Central memory CD8-positive, alpha-beta T cell (primary cell): ENCODE results near the gene NEIL1.
"Not testable (repeated sequence)": the region's sequence is repeated elsewhere in the genome, so short reads cannot be mapped to it uniquely, and the experiment has no call there.

Experiments
- ATAC-seq: fragments of 150-1000 bp; cut with Tn5 transposase; replicated peaks from 2 replicates; pipeline ENCODE4 v1.10.0; 2022; ENCODE audit warnings: mild to moderate bottlenecking, moderate FRiP score, moderate number of reproducible peaks; ENCODE audit not compliant: poor library complexity, severe bottlenecking; ENCODE audit errors: extremely low read depth
- DNase-seq, 2 donors: peaks; one replicate each; pipeline ENCODE4 v3.0.0; 2021; ENCODE audit warnings: low spot score in 2 of 2
- H3K27ac Mint-ChIP-seq: one replicate; pipeline ENCODE4 v1.8.0; 2022; ENCODE audit warnings: low read depth, mild to moderate bottlenecking, moderate library complexity, mixed read lengths
- H3K27me3 Mint-ChIP-seq: one replicate; pipeline ENCODE4 v1.8.0; 2022; ENCODE audit warnings: mixed read lengths
- H3K36me3 Mint-ChIP-seq: one replicate; pipeline ENCODE4 v1.8.0; 2022; ENCODE audit warnings: mild to moderate bottlenecking, moderate library complexity, mixed read lengths; ENCODE audit not compliant: insufficient read depth
- H3K4me1 Mint-ChIP-seq: one replicate; pipeline ENCODE4 v1.8.0; 2022; ENCODE audit warnings: mixed read lengths
- H3K4me3 Mint-ChIP-seq: one replicate; pipeline ENCODE4 v1.8.0; 2022; ENCODE audit warnings: mild to moderate bottlenecking, moderate library complexity, mixed read lengths
- H3K9me3 Mint-ChIP-seq: one replicate; pipeline ENCODE4 v1.8.0; 2022; ENCODE audit warnings: mixed read lengths

Gene NEIL1, protein sequence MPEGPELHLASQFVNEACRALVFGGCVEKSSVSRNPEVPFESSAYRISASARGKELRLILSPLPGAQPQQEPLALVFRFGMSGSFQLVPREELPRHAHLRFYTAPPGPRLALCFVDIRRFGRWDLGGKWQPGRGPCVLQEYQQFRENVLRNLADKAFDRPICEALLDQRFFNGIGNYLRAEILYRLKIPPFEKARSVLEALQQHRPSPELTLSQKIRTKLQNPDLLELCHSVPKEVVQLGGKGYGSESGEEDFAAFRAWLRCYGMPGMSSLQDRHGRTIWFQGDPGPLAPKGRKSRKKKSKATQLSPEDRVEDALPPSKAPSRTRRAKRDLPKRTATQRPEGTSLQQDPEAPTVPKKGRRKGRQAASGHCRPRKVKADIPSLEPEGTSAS

GRCh38 chr15:75346796-75347221 lies at the start of gene NEIL1:
Gene NEIL1, plus strand, starts transcription at chr15:75347039. Its CDS starts 1,867 bp downstream, at chr15:75348906.
- peaks cover 28% of the 10 kb centered on the region for H3K4me1 Mint-ChIP-seq
- no peak for DNase-seq
- no peaks in the 10 kb centered on the region for H3K9me3 Mint-ChIP-seq
- H3K27me3 Mint-ChIP-seq: no peaks in the 10 kb centered on the region
- peaks cover 19% of the 10 kb centered on the region for H3K36me3 Mint-ChIP-seq
- H3K27ac Mint-ChIP-seq: peak within 1 kb of the TSS; percentile 88
- H3K4me3 Mint-ChIP-seq: peak within 1 kb of the TSS; percentile 78
- no peak for ATAC-seq

GRCh38 chr15:75298541-75299310 lies 48.1 kb upstream of the NEIL1 start:
- H3K27me3 Mint-ChIP-seq: peaks cover 15% of the 10 kb centered on the region
- H3K4me3 Mint-ChIP-seq, H3K4me1 Mint-ChIP-seq, H3K36me3 Mint-ChIP-seq, DNase-seq, H3K9me3 Mint-ChIP-seq, H3K27ac Mint-ChIP-seq: not testable (repeated sequence)
- ATAC-seq: peak; percentile 94

- ATAC-seq: peak; percentile 86
- not testable (repeated sequence) for H3K9me3 Mint-ChIP-seq
These were observed 47.5 kb upstream of the NEIL1 start for GRCh38 chr15:75299311-75299688.

DNA sequence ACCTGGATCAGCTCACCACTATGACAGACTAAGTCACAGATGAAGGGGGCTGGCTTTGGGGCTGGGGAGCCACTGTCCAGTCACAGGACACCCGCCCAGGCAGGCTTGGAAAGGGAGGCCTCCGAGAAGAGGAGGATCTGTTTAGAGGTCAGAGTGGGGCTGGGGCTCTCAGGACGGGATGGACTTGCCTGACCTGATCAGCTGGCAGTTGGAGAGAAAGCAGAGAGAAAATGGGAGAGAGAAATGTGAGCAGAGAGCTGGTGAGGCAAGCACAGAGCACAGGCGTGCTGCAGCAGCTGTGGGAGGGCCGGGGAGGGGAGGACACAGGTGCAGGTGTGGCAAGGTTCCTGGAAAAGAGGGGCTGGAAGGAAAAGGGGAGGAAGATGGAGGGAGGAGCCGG lies 46.8 kb upstream of the NEIL1 start:
- H3K4me1 Mint-ChIP-seq, DNase-seq, H3K36me3 Mint-ChIP-seq, H3K27ac Mint-ChIP-seq, ATAC-seq, H3K9me3 Mint-ChIP-seq, H3K4me3 Mint-ChIP-seq: not testable (repeated sequence)
- H3K27me3 Mint-ChIP-seq: peaks cover 28% of the 10 kb centered on the region

More at GRCh38 chr15:75299311-75299688, 47.5 kb upstream of the NEIL1 start:
- H3K27ac Mint-ChIP-seq, H3K36me3 Mint-ChIP-seq, H3K4me3 Mint-ChIP-seq, H3K4me1 Mint-ChIP-seq: not testable (repeated sequence)
- peaks cover 21% of the 10 kb centered on the region for H3K27me3 Mint-ChIP-seq
- peak; percentile 35 to 47 for DNase-seq

GRCh38 chr15:75302318-75302717 lies 44.5 kb upstream of the NEIL1 start:
- peaks cover 51% of the 10 kb centered on the region for H3K27me3 Mint-ChIP-seq
- no peak overlapping the region for H3K4me3 Mint-ChIP-seq
- H3K36me3 Mint-ChIP-seq: no peaks in the 10 kb centered on the region
- H3K27ac Mint-ChIP-seq: no peak overlapping the region
- H3K9me3 Mint-ChIP-seq: no peaks in the 10 kb centered on the region
- DNase-seq (no peak), ATAC-seq (no peak)
- H3K4me1 Mint-ChIP-seq: no peaks in the 10 kb centered on the region

DNA sequence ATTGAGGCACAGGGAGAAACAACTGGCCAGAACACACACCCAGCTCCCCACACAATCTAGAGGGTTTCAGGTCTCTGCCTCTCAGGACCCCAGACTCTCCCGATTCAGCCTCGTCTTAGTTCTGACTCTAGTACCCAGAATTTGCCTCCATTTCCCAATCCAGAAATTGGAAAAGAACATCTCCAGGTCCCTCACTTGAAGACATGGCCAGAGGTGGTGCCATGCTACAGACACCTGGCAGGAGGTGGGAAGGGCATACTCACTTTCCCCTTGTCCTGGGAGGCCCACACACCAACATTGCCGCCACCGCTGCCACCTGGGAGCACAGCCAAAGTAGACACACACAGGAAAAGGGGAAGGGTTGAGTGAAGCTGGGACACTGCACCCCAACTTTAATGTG lies 44.1 kb upstream of the NEIL1 start:
- H3K27ac Mint-ChIP-seq, H3K9me3 Mint-ChIP-seq, ATAC-seq, DNase-seq, H3K4me1 Mint-ChIP-seq, H3K4me3 Mint-ChIP-seq, H3K36me3 Mint-ChIP-seq: not testable (repeated sequence)
- H3K27me3 Mint-ChIP-seq: peaks cover 56% of the 10 kb centered on the region

- no peak overlapping the region for H3K27ac Mint-ChIP-seq
- ATAC-seq: no peak
- no peak overlapping the region for H3K4me3 Mint-ChIP-seq
These were observed 40.7 kb upstream of the NEIL1 start for GRCh38 chr15:75306188-75306587.

GRCh38 chr15:75307778-75308390 lies 39.0 kb upstream of the NEIL1 start:
- no peaks in the 10 kb centered on the region for H3K36me3 Mint-ChIP-seq
- H3K27me3 Mint-ChIP-seq: peaks cover 66% of the 10 kb centered on the region
- ATAC-seq: no peak
- H3K4me1 Mint-ChIP-seq: peaks cover 7% of the 10 kb centered on the region
- no peak overlapping the region for H3K4me3 Mint-ChIP-seq
- DNase-seq: no peak
- H3K27ac Mint-ChIP-seq: no peak overlapping the region
- H3K9me3 Mint-ChIP-seq: no peaks in the 10 kb centered on the region

More at GRCh38 chr15:75306188-75306587, 40.7 kb upstream of the NEIL1 start:
- Mint-ChIP-seq H3K9me3 (no peaks in the 10 kb centered on the region), H3K27me3 (peaks cover 66% of the 10 kb centered on the region), H3K4me1 (no peaks in the 10 kb centered on the region), H3K36me3 (no peaks in the 10 kb centered on the region)
- DNase-seq: no peak

DNA sequence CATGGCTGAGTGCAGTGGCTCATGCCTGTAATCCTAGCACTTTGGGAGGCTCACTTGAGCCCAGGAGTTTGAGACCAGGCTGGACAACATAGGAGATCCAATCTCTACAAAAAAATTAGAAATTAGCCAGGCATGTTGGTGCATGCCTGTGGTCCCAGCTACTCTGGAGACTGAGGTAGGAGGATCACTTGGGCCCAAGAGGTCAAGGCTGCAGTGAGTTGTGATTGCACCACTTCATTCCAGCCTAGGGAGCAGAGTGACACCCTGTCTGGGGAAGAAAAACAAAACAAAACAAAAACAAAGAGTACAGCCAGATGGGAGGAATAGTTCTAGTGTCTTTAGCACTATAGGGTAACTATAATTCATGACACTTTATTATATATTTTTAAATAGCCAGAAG lies 37.1 kb upstream of the NEIL1 start:
- Mint-ChIP-seq H3K27me3 (peaks cover 51% of the 10 kb centered on the region), H3K9me3 (no peaks in the 10 kb centered on the region), H3K4me1 (peaks cover 7% of the 10 kb centered on the region), H3K4me3 (no peak overlapping the region), H3K27ac (no peak overlapping the region), H3K36me3 (no peaks in the 10 kb centered on the region)
- ATAC-seq: no peak
- no peak for DNase-seq

- H3K4me1 Mint-ChIP-seq, H3K27ac Mint-ChIP-seq, H3K4me3 Mint-ChIP-seq, H3K36me3 Mint-ChIP-seq, DNase-seq, H3K9me3 Mint-ChIP-seq, ATAC-seq: not testable (repeated sequence)
- H3K27me3 Mint-ChIP-seq: peaks cover 23% of the 10 kb centered on the region
These were observed 34.3 kb upstream of the NEIL1 start for GRCh38 chr15:75312548-75312947.

DNA sequence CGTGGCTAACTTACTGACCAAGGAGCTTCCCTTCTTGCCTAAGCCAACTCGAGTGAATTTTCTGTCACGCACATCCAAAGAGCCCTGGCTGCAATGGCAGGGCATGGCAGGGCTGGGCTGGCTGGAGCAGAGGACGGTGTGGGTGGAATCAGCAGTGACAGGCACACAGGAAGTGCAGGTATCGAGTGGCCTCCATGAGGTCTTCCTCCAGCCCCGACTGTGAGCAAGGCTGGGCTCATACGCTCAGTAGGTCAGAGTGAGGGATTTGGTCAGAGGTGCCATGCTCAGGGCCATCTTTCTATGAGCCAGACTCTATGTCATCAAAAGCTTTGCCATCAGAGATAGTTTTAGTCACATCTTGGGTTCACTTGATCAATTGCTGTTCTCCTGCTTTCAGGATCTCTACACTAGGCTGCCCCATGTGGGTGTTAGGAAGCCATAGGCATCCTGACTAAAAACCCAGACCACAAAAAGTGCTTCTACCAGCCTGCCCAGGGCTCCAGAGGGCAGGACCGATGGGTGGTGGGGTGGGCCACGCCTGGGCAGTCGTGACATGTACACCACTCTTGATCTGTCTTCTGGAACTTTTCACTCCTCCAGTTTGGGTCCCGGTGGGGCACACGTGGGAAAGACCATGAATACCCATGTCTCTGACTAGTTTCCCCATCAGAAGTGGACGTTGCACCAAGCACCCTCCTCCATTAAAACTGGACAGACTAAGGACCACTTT lies 33.6 kb upstream of the NEIL1 start:
- DNase-seq (no peak), ATAC-seq (no peak)
- peaks cover 16% of the 10 kb centered on the region for H3K27me3 Mint-ChIP-seq
- H3K36me3 Mint-ChIP-seq: no peaks in the 10 kb centered on the region
- H3K27ac Mint-ChIP-seq: no peak overlapping the region
- H3K4me3 Mint-ChIP-seq: no peak overlapping the region
- peaks cover 7% of the 10 kb centered on the region for H3K4me1 Mint-ChIP-seq
- no peaks in the 10 kb centered on the region for H3K9me3 Mint-ChIP-seq

- Mint-ChIP-seq H3K27me3 (peaks cover 1% of the 10 kb centered on the region), H3K36me3 (no peaks in the 10 kb centered on the region), H3K9me3 (no peaks in the 10 kb centered on the region), H3K27ac (peak overlapping the region; percentile 72), H3K4me3 (no peak overlapping the region), H3K4me1 (peaks cover 7% of the 10 kb centered on the region)
- ATAC-seq: no peak
- DNase-seq: no peak
These were observed 32.1 kb upstream of the NEIL1 start for GRCh38 chr15:75314552-75315290.
